NAMALWA (cell line): ENCODE data around the gene TGFBR2.

Source experiments
- DNase-seq: peaks from one replicate; pipeline ENCODE4 v3.0.0-alpha.2; 2015; ENCODE audit warnings: low spot score

Gene TGFBR2

GRCh38 chr3:30637310-30638219 lies 31.2 kb downstream of the TGFBR2 start:
- no peak for DNase-seq

GRCh38 chr3:30638685-30639412 lies 32.4 kb downstream of the TGFBR2 start:
- DNase-seq, result no peak

DNA sequence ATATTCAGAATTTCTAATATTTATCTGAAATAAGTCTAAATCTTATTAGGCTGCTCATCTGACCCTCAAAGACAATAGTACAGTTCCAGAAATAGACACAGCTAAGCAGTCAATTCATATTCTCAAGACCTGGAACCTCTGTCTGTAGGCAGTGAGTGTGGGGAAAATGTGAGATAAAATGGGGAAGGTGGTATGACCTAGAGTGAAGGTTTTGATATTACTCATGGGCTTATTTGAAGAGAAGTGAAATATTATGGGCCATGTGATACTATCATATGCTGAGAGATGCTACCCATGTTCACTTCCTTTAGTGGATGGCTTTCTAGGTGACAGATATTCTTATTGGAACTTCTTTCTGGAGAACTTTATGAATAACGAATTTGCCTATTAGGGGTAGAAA lies 33.5 kb downstream of the TGFBR2 start:
- DNase-seq, result peak; percentile 29

- no peak for DNase-seq
Measured at GRCh38 chr3:30640851-30641250, 34.5 kb downstream of the TGFBR2 start.

DNA sequence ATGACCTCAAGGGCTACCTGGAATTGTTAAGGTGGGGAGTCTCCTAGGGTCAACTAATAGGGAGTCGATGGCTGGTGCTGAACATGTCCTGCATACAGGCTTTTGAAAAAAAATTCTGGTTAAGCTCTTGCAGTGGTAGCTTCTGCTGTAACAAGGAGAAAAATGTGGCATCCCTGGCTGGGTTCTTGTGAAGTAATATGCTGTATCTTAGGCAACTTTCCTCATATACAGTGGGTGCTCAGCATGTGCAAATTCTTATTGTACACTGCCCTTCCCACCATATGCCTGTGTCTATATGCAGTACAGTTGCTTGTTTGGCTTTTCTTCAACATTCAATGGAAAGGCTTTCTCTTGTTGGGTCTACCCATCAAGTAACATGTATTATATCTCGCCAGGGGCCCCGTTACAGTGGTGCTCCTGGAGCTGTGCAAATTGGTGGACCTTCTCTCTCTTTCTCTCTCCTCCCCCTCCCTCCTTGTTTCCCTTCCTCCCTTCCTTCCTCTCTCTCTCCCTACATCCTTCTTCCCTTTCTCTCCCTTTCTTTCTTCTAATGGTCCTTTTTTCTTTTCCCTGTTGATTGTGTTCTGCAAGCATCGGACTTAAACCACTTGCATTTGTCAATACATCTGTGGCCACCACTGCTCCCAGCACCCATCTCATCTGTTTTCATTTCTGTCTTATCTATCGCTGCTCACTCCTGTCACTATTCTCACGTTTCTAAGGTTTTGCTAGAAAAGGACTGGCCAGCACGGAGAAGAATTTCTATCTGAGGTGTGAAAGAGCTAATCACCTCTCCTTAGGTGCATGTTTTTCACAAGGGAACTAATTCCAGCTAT lies 35.2 kb downstream of the TGFBR2 start:
- no peak for DNase-seq

DNA sequence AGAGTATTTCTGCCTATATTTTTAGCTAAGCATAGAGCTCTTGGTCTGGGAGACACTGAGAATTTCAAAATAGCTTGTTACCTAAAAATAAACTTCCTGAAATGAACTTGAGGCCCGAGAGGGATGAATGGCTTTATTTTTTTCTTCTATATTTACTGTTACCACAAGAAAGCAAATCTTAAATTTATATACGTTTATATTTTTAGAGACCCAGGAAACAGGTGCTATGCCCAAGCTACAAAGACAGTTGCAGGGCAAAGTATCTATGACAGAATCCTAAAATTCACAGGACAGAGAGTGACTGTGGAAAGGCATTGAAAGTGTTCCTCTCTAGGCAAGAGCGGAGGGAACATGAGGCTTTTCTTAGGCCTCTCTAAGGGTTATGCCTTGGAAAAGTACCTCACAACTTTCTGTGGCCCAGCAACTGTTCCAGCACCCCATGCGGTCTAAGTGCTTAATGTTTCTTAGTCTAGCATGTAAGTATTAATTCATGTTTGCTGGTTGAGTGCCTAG lies 36.5 kb downstream of the TGFBR2 start:
- DNase-seq, result peak; percentile 66

GRCh38 chr3:30643763-30644462 lies 37.5 kb downstream of the TGFBR2 start:
- peak; percentile 43 for DNase-seq

- DNase-seq, result peak; percentile 65
Measured at GRCh38 chr3:30644615-30645014, 38.2 kb downstream of the TGFBR2 start.

DNA sequence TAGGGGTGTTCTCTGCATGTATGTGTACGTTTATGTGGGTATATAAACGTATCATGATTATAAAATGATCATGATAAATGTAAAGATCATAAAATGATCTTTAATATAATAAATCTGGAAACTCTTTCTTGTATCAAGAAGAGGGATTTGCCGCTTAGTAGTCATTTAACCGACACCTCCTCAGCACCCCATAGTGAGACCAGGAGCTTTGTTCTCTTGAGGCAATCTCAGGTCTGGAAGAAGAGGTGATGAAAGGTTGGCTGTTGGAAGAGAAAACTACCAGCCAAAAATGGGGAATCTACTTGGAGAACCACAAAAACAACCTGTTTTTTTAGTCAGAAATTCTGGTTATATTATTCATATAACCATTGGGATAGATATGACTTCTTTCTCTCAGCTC lies 38.7 kb downstream of the TGFBR2 start:
- no peak for DNase-seq

- DNase-seq, result no peak
Measured at GRCh38 chr3:30646181-30646876, 39.9 kb downstream of the TGFBR2 start.

DNA sequence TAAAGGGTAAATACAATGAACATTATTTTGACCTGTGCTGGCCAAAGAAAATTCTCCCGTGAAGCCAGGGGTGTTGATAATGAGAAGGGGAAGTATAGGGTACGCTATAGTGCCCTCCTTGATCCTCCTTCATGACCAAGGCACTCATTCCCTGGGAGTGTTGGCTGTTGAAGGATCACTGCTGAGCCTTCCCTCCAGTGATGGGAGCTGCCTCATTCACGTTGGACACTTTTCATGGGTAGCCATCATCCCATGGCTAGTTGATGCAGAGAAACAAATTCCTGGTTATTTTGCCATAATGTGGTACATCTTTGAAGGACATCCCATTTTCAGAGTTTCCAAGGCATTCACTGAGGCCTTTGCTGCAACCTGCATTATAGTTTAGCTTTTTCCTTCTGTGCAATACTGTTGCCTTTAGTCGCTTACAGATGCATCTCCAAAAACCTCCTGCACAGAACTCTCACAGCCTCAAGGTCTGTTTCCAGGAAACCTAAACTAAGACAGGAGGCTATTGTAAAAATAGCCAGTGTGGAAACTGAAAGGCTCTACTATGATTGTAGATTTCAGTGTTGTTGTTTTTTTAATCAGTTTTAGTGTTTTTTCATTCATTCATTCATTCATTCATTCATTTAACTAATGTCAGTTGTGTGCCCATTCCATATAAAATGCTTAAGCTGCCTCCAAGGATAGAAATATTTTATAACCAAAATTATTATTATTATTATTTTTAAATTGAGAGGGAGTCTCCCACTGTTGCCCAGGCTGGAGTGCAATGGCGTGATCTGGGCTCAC lies 40.8 kb downstream of the TGFBR2 start:
- no peak for DNase-seq

GRCh38 chr3:30648670-30649357 lies 42.4 kb downstream of the TGFBR2 start:
- DNase-seq, result no peak

DNA sequence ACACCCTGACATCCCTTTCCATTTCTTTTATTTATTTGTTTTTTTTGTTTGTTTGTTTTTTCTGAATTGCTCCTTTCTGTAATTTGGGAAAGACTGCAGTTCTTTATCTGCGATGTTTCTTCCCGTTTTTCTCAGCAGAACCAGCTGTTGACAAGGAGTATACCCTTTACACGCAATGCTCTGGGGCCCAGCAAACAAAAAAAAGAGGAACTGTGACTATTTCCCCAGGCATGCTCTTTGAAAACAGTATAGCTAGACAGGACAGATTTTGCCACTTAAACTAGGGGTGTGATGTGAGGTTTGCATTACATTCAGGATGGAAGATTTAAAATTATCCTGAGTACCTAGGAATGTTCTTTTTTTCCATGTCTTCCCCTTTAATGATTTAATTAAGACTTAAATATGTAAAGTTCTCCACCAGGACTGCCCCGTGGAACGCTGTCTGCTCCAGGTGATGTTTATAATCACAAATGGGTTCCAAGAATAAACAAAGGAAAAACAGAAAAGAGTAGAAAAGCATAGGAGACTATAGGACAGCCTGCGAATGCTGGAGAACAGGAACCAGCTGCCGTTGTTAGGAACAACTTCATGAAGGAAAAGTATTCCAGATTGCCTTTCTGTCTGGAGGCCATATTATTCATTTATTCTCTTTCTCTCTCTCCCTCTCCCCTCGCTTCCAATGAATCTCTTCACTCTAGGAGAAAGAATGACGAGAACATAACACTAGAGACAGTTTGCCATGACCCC lies 43.3 kb downstream of the TGFBR2 start:
- DNase-seq, result peak; percentile 72

- no peak for DNase-seq
Measured at GRCh38 chr3:30650348-30650995, 44.1 kb downstream of the TGFBR2 start.

GRCh38 chr3:30654269-30654668 lies 47.9 kb downstream of the TGFBR2 start:
- DNase-seq, result no peak

GRCh38 chr3:30655187-30655812 lies 48.9 kb downstream of the TGFBR2 start:
- DNase-seq, result no peak

- no peak for DNase-seq
Measured at GRCh38 chr3:30656624-30657141, 50.3 kb downstream of the TGFBR2 start.
